ENCODE data around the gene DLL4.

The DLL4 gene

DNA sequence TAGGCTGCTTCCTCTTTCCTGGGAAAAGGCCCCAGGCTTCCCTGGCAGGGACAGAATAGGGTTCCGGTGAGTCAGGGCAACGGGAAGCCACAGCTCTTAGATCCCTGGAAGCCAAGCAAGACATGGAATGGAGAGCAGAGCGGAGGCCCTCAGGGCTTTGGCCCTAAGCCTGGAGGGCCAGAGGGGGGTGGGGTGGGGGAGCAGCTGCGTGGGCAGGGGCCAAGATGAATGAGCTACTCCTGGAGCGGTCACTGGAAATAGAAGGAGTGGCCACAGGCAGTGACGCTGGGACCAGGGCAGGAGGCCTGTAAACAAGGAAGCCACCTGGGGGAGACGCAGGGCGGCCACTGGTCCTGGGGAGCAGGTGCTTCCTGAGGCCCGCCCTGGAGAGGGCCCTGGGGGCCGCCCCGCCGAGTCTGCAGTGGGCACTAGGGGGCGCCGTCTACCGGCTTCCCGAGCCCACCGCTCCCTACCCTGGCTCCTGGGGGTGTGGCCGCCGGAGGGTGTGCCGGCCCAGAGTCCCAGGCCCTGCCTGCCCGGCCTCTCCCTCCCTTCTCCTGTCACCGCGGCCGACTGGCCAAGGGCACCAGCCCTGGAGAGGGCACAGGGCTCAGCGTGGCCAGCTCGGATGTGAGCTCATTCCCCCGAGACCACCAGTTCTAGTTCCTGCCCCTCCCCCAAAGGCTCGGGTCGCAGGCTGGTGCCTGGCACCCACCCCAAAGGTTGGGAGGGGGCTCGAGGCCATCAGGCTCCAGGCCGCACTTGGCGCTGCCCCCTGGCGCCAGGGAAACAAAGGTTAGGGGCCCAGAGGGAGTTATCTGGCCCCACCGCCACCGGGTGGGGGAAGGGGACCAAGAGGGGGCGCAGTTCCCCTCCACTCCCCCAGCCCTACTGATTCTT, 22.8 kb upstream of the DLL4 start:
- peak in 2 of 3 donors; percentile 52 to 70 for DNase-seq (ENCODE audit: low read depth in 3 of 3, low spot score in 1 of 3)

DNA sequence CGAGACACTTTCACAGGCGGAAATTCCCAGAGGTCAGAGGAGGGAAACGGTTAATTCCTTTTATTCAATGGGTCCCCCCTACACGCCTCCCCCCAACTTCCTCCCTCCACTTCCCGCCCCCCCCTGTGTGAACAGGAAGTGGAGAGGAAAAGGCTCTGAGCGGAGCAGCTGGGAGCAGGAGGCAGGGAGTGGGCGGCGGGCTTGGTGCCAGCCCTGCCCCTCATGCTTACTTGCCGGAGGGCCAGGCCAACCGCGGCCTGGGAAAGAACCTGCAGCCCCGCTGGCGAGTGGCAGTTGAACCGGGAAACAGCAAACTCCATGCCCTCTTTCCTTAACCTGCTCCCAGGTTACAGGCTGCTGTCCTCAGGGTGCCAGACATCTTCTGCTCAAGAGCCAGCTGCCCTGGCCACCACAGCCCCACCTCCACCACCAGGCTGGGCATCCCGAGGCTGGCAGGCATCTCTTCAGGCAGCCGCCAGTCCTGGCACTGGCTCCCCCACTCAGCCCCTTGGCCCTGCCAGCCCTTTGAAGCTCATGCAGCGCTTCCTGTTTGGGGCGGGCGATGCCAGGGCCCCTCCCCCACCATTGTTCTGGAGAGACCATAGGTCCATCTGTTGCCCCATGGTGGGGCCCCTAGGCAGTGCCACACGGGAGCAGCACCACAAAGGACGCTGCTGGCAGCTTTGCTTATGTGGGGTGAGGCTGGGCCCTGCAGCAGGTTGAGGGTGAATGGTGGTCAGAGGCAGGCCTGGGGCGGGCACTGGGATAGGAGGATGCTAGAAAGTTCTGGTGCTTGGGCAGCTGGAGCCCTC, 21.9 kb upstream of the DLL4 start:
- DNase-seq (ENCODE audit: low read depth in 3 of 3, low spot score in 1 of 3), result no peak

DNA sequence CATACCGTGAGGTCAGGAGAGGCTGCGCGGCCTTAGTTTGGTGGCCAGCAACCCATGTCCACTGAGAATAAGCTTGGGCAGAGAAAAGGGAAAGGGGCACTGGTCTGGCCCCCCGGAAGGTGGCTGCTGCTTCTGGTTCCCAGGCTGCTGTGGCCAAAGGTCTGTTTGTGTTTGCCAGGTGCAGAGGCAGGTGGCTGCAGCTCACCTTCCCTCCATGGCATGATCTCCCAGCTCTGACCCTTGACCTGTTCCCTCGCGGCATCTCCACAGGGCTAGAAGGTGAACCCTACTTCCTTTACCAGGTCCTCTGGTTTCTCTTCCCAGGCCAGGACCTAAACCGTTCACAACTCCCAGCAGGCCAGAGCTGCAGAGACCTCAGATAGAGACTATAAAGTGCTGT, 21.0 kb upstream of the DLL4 start:
- no peak for DNase-seq (ENCODE audit: low read depth in 3 of 3, low spot score in 1 of 3)

DNA sequence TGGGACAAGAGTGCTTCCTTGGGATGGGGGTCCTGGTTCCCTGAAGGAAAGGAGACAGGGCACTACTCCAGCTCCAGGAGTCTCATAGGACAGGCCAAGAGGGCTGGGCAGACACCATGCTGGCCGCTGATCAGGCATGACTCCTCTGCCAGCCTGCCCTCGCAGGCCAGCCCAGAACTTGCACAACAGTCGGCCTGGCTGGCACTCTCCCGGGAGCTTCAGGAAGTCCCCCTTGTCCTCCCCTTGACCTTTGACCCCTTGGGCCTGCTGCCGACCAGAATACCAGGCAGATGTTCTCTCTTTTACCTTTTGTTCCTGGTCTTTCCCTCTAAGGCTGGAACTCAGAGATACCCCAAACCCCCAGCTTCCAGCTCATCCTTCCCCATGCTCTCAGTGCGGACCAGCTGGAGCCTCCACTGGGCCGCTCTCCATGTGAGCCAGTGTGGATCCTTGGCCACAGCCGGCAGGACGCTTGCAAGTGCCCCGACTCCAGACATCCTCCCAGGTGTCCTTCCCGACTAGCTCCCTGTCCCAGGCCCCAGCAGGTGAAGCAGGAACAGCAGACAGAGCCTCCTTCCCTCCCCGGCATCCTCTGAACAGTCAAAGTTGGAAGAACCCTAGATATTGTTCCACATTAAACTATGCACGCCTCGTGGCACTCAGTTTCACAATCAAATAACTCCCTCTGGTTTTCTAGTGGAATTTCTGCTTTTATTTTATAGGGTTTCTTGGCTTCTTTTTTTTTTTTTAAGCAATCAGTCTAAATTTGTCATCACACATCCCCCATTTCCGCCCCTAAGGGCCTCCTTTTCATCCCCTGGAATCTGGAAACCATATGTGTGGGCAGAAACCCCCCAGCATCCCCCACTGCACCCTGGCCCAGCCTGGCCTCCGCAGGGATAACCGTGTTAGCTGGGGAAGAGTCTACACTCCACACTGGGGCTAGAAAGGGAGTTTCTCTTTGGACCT, 19.2 kb upstream of the DLL4 start:
- no peak for DNase-seq (ENCODE audit: low read depth in 3 of 3, low spot score in 1 of 3)

DNA sequence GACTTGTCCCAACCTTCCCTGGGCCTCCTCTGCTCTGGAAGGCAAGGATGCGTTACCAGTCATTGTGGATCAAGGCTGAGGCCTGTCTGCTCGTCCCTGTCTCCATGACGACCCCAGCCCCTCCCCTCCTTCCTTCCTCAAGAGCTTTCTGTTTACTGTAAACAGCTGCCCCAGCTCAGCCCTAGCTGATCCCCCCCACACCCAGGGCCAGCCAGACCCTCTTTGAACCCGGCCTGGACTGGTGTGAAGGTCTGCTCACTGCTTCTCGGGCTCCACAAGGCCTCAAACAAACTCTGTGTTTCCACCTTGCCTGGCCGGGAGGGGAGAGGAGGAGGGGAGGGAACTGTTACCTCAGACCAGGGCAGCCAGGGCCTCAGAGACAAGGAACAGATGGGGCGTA, 18.0 kb upstream of the DLL4 start:
- DNase-seq (ENCODE audit: low read depth in 3 of 3, low spot score in 1 of 3), result no peak

DNA sequence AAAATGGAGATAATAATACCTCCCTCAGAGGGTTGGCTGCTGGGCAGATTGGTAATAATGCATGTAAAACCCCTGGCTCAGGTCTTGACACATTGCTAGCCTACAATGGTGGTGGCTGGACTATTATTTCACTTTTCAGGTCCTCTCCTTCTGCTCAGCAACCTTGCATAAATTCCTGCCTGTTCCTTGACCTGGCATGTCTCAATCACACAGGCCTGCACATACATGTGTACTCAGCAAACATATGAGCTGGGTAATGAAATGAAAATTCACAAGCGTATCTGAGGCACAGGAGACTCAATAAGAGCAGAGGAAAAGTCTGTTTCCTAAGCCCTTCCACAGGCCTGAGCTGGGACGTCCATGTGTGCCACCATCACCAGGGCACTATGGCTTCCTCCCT, 17.4 kb upstream of the DLL4 start:
- no peak for DNase-seq (ENCODE audit: low read depth in 3 of 3, low spot score in 1 of 3)

DNA sequence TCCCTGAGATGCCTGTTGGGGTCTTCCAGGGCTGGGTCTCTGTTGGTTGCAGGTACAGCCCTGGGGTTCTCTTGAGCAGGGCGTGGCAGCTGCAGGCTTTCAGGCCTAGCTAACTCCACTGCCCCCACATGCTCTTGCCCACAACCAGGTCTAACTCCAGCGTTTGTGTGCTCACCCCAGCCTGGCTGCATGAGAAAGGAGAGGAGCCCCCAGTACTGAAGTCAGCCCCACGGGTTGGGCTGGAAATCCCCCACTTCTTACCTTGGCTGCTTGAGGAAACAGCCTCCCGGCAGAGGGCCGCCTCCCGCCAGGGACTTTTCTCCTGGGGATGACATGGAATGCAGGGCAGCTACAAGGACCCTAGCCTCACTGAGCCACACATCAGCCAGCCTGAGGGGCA, 16.7 kb upstream of the DLL4 start:
- no peak for DNase-seq (ENCODE audit: low read depth in 3 of 3, low spot score in 1 of 3)

DNA sequence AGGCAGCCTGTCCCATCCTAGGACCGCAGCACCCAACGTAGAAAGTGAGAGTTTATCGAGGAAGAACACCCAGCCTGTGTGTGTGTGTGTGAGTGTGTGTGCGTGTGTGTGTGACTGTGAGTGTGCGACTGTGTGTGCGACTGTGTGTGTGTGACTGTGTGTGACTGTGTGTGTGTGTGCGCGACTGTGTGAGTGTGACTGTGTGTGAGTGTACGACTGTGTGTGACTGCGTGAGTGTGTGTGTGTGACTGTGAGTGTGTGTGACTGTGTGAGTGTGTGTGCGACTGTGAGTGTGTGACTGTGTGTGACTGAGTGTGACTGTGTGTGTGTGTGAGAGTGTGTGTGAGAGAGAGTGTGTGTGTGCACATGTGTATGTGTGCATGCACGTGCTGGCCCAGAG, 15.1 kb upstream of the DLL4 start:
- no peak for DNase-seq (ENCODE audit: low read depth in 3 of 3, low spot score in 1 of 3)

DNA sequence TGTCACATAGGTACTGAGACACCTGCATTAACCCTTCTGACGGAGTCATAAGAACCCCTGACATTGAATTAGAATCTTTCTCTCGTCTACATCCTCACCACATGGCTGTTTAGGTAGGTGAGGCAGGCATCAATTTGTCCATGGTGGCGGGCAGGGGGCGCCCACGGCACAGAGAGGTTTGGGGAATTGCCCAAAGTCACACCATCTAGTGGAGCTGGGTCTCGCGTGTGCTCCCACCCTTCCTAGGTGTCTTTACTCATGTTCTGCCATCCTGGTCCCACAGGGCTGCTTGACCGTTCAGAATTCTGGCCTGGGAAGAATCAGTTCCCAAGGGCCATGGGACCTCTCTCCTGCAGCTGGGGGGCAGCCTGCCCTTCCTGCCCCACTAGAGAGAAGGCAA, 14.7 kb upstream of the DLL4 start:
- no peak for DNase-seq (ENCODE audit: low read depth in 3 of 3, low spot score in 1 of 3)

DNA sequence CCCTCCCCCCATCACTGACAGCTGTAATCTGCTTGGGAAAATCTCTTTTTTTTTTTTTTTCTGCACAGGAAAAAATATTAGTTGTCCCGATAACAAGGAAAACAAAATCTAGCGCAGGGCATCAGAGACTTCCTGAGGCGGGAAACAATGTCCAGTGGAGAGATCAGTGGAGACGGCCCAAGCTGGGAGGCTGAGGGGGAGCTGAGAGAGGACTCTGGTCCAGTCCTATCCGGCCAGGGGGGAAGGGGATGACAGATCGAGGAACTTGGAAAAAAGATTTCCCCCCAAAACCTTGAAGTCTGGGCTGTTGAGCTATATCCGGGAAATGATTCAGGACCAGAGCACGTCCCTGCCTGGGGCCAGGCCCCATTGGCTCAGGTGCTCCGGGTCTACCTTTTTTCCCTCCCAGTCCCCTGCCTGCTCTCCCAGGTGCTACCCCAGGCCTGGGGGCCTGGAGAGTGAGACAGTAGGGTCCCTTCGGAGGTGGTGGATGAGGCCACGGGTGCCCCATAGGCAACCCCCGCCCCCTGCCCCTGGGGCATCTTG, 14.0 kb upstream of the DLL4 start:
- DNase-seq (ENCODE audit: low read depth in 3 of 3, low spot score in 1 of 3), result no peak

DNA sequence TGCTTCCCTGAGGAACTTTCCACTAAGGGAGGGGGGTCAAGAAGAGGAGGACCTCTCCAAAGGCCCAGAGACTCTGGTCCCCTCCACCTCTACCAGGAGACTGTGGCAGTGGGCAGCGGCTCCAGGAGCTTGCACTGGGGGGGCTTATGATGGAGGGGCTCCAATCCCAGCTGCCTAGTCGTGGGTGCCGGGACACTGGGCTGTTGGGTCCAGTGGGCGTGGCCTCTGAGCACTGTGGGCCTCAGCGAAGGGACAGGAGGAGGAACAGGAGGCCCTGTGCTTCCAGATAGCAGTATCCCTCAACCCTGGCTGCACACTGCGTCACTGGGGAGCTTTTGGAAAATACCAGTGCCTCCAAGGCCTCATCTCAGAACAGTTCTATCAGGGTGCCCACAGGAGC, 13.5 kb upstream of the DLL4 start:
- DNase-seq (ENCODE audit: low read depth in 3 of 3, low spot score in 1 of 3), result no peak

DNA sequence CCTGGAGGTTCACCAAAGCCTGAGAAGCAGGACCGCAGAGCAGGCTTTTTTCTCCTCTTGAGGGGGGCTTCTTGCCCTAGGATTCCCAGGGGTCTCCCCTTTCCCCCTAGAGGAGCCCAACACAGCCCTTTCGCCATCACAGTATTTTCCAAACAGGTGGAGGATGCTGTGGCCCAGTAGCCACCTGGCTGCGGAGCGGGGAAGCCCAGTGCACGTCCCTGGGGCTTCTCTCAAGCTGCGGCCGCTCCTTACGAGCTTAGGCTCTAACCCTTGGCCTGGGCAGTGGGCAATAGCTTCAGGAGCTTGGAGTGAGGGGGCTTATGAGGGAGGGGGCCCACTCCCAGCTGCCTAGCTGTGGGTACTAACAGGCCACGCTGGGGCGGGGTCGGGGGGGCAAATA, 11.6 kb upstream of the DLL4 start:
- DNase-seq (ENCODE audit: low read depth in 3 of 3, low spot score in 1 of 3), result no peak

DNA sequence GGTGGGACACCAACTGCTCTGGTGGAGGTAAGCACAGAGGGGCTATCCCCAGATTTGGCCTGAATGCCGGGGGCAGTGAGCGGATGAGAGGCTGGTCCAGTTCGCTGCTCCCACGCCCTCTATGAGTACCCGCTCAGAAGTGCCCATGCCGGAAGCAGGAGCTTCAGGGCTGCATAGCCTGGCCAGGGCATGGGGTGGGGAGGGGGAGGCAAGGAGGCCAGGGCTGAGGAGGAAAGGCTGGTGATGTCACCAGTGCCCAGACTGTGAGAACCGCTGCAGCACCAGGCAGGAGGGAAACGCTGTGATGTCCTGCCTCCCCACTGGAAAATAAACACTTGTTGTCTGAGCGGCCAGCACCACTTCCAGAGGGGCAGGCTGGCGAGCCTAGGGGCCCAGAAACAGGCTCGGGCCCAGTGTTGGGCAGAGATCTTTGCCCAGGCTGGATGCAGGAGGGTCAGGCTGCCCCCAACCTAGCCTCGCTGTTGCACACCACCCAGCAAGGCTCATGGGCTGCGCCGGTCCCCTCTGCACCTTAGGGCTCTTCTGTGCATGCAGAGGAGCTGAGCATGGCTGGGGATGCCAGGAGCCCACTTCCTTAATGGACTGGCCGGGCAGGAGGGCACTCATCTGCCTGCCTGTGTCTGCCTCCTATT, 10.9 kb upstream of the DLL4 start:
- DNase-seq (ENCODE audit: low read depth in 3 of 3, low spot score in 1 of 3), result no peak

DNA sequence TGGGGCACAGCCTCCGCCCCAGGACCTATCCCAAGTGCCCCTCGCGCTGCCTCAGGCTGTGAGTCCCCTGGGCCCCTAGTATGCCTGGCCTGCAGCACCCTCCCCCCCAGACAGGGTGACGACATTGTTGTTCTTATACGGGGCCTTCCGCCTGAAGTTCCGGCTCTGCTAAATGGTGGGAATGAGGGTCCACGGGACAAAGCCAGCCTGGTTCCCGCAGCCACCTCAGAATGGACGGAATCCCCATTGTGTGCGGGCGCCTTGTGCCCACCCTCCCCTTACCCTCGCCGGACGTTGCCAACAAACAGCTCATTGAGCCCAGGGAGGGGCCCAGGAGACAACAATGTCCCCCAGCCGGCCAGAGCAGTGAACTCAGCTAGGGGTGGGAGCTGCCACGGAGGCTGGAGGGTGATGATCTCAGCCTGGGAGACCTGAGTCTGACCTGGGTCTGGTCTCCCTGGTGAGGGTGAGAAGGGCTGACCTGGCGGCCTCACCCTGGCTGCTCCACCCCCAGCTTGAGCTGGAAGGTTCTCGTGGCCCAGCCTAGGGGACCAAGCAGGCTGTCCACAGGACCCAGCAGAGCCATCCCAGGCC, 10.2 kb upstream of the DLL4 start:
- no peak for DNase-seq (ENCODE audit: low read depth in 3 of 3, low spot score in 1 of 3)

DNA sequence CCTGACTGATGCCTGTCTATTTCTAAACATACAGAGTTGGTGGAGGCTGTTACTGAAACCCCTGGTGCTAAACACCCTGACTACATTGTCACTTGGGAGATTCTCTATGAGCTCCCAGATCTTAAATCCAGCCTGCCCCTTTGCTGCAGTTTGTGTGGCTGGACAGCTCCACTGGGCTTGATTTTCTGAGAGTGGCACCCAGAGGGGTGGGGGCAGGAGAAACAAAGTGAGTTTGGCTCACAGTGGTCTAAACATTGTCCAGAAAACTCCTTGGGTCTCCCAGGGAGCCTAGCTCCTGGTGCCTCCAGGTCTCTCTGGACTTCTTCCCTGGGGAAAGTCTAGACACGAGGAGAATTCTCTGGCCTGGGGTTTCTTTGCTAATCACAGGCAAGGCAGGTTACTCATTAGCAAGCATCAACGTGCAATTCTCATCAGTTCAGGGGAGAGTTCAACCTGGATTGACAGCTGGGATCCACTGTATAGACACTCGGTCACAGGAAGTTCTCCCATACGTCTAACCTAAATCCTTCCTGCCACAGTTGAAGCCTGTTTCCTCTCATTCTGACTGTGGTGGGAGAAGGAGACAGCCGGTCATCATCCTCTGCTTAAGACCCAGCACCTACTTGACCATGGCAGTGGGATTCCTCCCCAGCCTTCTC, 7.1 kb upstream of the DLL4 start:
- DNase-seq (ENCODE audit: low read depth in 3 of 3, low spot score in 1 of 3), result no peak

DNA sequence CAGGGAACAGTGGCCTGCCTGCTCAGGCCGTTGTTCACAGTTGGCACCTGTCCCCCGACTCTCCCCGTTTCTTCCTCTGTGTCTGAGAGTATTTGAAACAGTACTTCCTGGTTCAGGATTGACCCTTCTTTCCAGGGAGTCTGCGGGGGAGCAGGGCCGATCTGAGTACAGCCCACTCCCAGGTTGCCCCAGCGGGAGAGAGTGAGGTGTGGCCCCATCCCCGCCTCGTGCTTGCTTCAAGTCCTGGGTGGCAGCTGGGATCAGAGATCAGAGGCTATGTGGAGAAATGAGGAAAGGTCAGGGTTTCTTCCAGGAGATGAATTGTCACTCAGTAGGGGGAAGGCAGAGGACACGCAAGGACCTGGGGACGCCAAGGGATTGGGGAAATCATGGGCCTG, 6.5 kb upstream of the DLL4 start:
- no peak for DNase-seq (ENCODE audit: low read depth in 3 of 3, low spot score in 1 of 3)

DNA sequence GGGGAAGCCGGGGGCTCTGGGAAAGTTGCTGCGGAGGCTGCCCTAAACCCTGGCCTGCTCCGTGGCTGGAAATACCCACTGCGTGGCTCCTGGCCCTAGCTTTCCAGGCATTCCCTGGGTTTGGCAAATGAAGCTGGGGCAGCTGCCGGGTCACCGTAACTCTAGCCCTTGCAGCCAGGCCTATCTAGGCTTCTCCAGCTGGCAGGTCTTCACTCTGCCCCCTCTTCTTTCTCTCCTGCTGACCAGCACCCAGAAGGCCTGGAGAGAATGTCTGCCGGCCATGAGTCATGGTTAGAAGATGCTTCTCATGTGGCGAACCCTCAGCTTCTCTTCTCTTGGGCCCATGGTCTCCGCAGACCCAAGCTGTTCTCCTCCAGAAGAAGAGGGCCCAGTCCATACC, 5.6 kb upstream of the DLL4 start:
- DNase-seq (ENCODE audit: low read depth in 3 of 3, low spot score in 1 of 3), result no peak

DNA sequence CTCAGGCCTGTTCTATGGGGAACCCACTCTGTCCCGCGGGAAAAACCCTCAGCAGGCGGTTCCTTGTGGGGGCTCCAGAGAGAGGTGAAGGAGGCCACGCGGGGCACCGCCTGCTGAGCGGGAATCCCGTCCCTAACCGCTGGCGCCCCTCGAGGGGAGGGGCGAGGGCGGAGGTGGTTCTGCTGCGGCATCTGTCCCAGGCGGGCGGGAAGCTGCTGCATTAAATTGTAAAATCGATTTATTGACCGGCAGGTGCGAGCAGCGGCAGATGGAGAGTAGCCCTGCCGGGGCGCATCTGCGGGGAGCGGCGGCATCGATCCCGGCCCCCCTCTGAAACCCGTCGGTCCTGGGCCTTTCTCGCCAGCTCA, 3.7 kb upstream of the DLL4 start:
- DNase-seq (ENCODE audit: low read depth in 3 of 3, low spot score in 1 of 3), result no peak

DNA sequence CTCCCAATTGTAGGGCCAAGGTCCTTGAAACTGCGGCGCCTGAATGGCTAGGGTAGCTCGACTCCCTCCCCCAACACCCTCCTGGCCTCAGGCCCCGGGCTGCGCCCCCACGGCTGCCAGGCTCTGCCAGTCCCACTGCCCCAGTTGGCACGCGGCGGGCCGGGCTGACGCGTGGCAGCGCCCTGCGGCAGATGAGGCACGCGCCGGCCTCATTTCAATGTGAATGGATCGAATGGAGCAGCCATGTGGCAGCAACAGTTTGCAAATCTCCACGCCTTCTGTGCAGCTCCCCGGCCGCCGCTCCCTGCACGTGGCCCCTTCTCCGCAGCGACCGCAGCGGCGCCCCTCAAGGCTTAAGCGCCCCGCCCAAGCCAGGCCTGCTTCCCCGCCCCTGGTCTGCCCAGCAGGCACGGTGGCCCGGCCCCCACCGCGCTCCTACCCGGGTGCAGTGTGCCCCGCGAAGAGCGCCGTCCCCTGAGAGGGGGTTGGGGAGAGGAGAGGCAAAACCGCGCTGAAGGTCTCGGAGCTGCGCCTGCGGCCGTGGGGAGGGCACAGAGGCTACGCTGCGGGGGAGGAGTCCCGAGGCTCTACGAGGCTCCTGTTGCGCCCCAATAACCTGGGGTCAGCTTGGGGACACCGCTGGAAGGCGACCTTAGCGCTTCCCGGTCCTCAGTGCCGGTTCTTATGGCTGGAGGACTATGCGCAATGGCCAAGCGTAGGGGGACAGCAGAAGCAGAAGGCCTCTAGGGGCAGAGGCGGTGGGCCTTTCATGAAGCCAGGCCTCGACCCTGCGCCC, 3.1 kb upstream of the DLL4 start:
- no peak for DNase-seq (ENCODE audit: low read depth in 3 of 3, low spot score in 1 of 3)
